Loucy (cell line): ENCODE data around the gene PRAMEF5.
"Not testable (repeated sequence)": the region's sequence is repeated elsewhere in the genome, so short reads cannot be mapped to it uniquely, and the experiment has no call there.

ENCODE experiments used
- EZH2phosphoT487 ChIP-seq: fragments of 200-600 bp; IDR thresholded peaks from 2 replicates; pipeline ENCODE4 v1.6.1; 2018; ENCODE audit warnings: antibody characterized with exemption, mild to moderate bottlenecking, moderate library complexity, borderline replicate concordance
- TF ChIP-seq, protein P1 (sequence below): fragments of 200-600 bp; sonication (generic); conservative IDR thresholded peaks from 2 replicates; pipeline ENCODE4 v1.5.1; 2014; ENCODE audit warnings: mild to moderate bottlenecking, antibody characterized with exemption, low read length

DNA sequence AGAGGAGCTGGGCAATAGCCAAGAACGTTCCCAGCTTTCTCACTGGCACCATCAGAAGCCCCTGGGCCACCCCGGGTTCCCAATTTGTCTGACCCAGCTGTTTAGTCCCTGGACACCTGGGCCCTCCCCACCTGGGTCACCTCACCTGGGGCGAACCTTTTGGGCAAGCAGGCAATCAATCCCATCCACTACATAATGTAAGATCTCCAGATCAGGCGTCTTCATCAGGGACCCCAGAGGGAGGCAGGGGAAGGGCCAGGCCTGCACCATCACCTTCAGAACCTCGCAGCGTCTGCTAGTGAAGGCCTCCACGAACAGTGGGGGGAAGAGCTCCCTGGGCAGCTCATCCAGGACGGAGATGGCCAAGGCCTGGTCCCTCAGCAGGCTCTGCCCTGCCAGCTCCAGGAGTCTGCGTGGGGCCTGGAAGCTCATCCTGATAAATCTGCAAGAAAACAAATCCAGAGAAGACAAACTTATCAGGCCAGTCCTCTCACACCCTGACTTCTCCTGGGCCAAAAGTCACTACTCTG, 28.3 kb upstream of the PRAMEF5 start, which contains the start of gene PRAMEF18:
- TF ChIP-seq, protein P1, sequence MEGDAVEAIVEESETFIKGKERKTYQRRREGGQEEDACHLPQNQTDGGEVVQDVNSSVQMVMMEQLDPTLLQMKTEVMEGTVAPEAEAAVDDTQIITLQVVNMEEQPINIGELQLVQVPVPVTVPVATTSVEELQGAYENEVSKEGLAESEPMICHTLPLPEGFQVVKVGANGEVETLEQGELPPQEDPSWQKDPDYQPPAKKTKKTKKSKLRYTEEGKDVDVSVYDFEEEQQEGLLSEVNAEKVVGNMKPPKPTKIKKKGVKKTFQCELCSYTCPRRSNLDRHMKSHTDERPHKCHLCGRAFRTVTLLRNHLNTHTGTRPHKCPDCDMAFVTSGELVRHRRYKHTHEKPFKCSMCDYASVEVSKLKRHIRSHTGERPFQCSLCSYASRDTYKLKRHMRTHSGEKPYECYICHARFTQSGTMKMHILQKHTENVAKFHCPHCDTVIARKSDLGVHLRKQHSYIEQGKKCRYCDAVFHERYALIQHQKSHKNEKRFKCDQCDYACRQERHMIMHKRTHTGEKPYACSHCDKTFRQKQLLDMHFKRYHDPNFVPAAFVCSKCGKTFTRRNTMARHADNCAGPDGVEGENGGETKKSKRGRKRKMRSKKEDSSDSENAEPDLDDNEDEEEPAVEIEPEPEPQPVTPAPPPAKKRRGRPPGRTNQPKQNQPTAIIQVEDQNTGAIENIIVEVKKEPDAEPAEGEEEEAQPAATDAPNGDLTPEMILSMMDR: not testable (repeated sequence)
- TF ChIP-seq EZH2phosphoT487: not testable (repeated sequence)
